Activated T-cell treated with anti-CD3 and anti-CD28 coated beads for 24 hours (primary cell): ENCODE results near the gene COL16A1.

Source experiments
- DNase-seq: peaks from one replicate; pipeline ENCODE4 v3.0.0-alpha.2; 2020; ENCODE audit warnings: low read depth

Gene COL16A1

GRCh38 chr1:31624309-31624708, 79.5 kb downstream of the COL16A1 start:
- no peak for DNase-seq

- DNase-seq: no peak
Measured at GRCh38 chr1:31623365-31623764, 80.5 kb downstream of the COL16A1 start.

GRCh38 chr1:31621847-31622730, 81.7 kb downstream of the COL16A1 start:
- no peak for DNase-seq

GRCh38 chr1:31621498-31621820, 82.4 kb downstream of the COL16A1 start:
- DNase-seq: no peak

GRCh38 chr1:31620631-31621497, 83.0 kb downstream of the COL16A1 start:
- no peak for DNase-seq

- no peak for DNase-seq
Measured at GRCh38 chr1:31618916-31619846, 84.6 kb downstream of the COL16A1 start.

- peak; percentile 39 for DNase-seq
Measured at GRCh38 chr1:31617916-31618746, 85.7 kb downstream of the COL16A1 start.

GRCh38 chr1:31617218-31617915, 86.5 kb downstream of the COL16A1 start, which contains the start of gene HCRTR1:
Gene HCRTR1 (plus strand): TSS chr1:31617689. CDS start chr1:31619193, 1,504 bp downstream.
- DNase-seq: no peak

GRCh38 chr1:31615939-31616338, 87.9 kb downstream of the COL16A1 start:
- DNase-seq: no peak

- no peak for DNase-seq
Measured at GRCh38 chr1:31615414-31615813, 88.4 kb downstream of the COL16A1 start.

- DNase-seq: no peak
Measured at GRCh38 chr1:31614414-31615005, 89.3 kb downstream of the COL16A1 start.

- DNase-seq: no peak
Measured at GRCh38 chr1:31609514-31610118, 94.2 kb downstream of the COL16A1 start.

- DNase-seq: no peak
Measured at GRCh38 chr1:31607360-31607759, 96.5 kb downstream of the COL16A1 start.

- DNase-seq: peak; percentile 26
Measured at GRCh38 chr1:31605908-31606427, 97.8 kb downstream of the COL16A1 start.
